B cell (primary cell): ENCODE data around the gene ANTKMT. TPM values are rescaled to one million over a fixed set of nuclear protein-coding genes. Genes with fewer than 3 reads are reported as not detected.

Experiments
- ATAC-seq: fragments of 200-7000 bp; cut with Tn5 transposase; one replicate; pipeline ENCODE4 v1.10.0; 2021; ENCODE audit warnings: low read depth, mild to moderate bottlenecking, moderate number of reproducible peaks, moderate library complexity
- CTCF ChIA-PET: fragments of 350-600 bp; sonication (Branson Sonifier 250); formaldehyde crosslinking; loops from one replicate; lab custom pipeline; 2021; ENCODE audit warnings: antibody characterized with exemption, inconsistent platforms; lab: Charles Lee
- POLR2A ChIA-PET: fragments of 350-600 bp; sonication (Branson Sonifier 250); formaldehyde crosslinking; loops from one replicate; lab custom pipeline; 2021; ENCODE audit warnings: antibody characterized with exemption; lab: Charles Lee
- DNase-seq: peaks from one replicate; pipeline ENCODE4 v3.0.0; 2013
- H2AFZ ChIP-seq: 2 replicates; pipeline ENCODE4 v1.6.1; 2012; ENCODE audit warnings: mild to moderate bottlenecking, low read depth, low read length; ENCODE audit not compliant: insufficient read depth, poor library complexity, severe bottlenecking
- H3K27ac ChIP-seq, 2 donors: 1 replicate in 1 of 2; 2 replicates in 1 of 2; pipeline ENCODE4 v1.5.1; 2012 to 2013; ENCODE audit warnings: low read length in 2 of 2, mild to moderate bottlenecking in 2 of 2, moderate library complexity in 1 of 2
- H3K27me3 ChIP-seq, 4 experiments: fragments of 200-600 bp in 1 of 4; sonication (generic) in 1 of 4; replicated peaks in 1 of 4; 1 replicate in 2 of 4; 2 replicates in 2 of 4; pipeline versions ENCODE4 v1.6.1 to v1.7.0; 2013 to 2016; ENCODE audit warnings: low read length in 3 of 4, mild to moderate bottlenecking in 2 of 4, mixed read lengths in 1 of 4, moderate library complexity in 1 of 4; ENCODE audit not compliant: insufficient read depth in 4 of 4, control insufficient read depth in 3 of 4; ENCODE audit errors: control extremely low read depth in 1 of 4
- H3K36me3 ChIP-seq, 2 experiments: replicated peaks in 1 of 2; 1 replicate in 1 of 2; 2 replicates in 1 of 2; pipeline versions ENCODE4 v1.6.1 to v1.7.1; 2013; ENCODE audit warnings: low read length in 1 of 2; ENCODE audit not compliant: insufficient read depth in 2 of 2, control insufficient read depth in 1 of 2; ENCODE audit errors: control extremely low read depth in 1 of 2, extremely low read depth in 1 of 2
- H3K4me1 ChIP-seq, 2 donors: fragments of 200-600 bp in 1 of 2; sonication (generic) in 1 of 2; 1 replicate in 1 of 2; 2 replicates in 1 of 2; pipeline versions ENCODE4 v1.5.1 to v1.6.1; 2013 to 2017; ENCODE audit warnings: low read length in 2 of 2; ENCODE audit not compliant: control insufficient read depth in 2 of 2, insufficient read depth in 2 of 2
- H3K4me2 ChIP-seq: replicated peaks from 2 replicates; pipeline ENCODE3; 2012; ENCODE audit warnings: mild to moderate bottlenecking, low read depth, low read length; ENCODE audit not compliant: poor library complexity, severe bottlenecking
- H3K4me3 ChIP-seq, 5 experiments: fragments of 200-600 bp in 1 of 5; sonication (generic) in 1 of 5; 1 replicate in 3 of 5; 2 replicates in 2 of 5; pipeline versions ENCODE4 v1.5.1 to v1.7.0; 2011 to 2016; ENCODE audit warnings: low read length in 4 of 5, mild to moderate bottlenecking in 4 of 5, low read depth in 2 of 5, control low read depth in 1 of 5, moderate library complexity in 1 of 5; ENCODE audit not compliant: insufficient read depth in 1 of 5; ENCODE audit errors: control extremely low read depth in 1 of 5, extremely low read depth in 1 of 5
- H3K79me2 ChIP-seq: fragments of 200-600 bp; sonication (generic); one replicate; pipeline ENCODE4 v1.6.0; 2016; ENCODE audit warnings: low read length; ENCODE audit not compliant: control insufficient read depth, insufficient read depth
- H3K9ac ChIP-seq: fragments of 200-600 bp; sonication (generic); 2 replicates; pipeline ENCODE4 v1.6.1; 2017; ENCODE audit warnings: mild to moderate bottlenecking, low read length, moderate library complexity
- H3K9me3 ChIP-seq, 3 donors: one replicate each; pipeline versions ENCODE4 v1.6.1 to v1.7.1; 2013; ENCODE audit warnings: low read length in 2 of 3; ENCODE audit not compliant: control insufficient read depth in 2 of 3, insufficient read depth in 1 of 3; ENCODE audit errors: control extremely low read depth in 1 of 3
- H4K20me1 ChIP-seq: 2 replicates; pipeline ENCODE4 v1.6.0; 2012; ENCODE audit warnings: mild to moderate bottlenecking, low read length; ENCODE audit not compliant: insufficient read depth, control insufficient read depth, poor library complexity, severe bottlenecking
- H3K27ac Mint-ChIP-seq: one replicate; pipeline ENCODE4 v1.8.0; 2021; ENCODE audit warnings: mixed read lengths
- H3K27me3 Mint-ChIP-seq: one replicate; pipeline ENCODE4 v1.8.0; 2021; ENCODE audit warnings: mixed read lengths
- H3K4me1 Mint-ChIP-seq: one replicate; pipeline ENCODE4 v1.8.0; 2021; ENCODE audit warnings: mixed read lengths
- H3K4me3 Mint-ChIP-seq: one replicate; pipeline ENCODE4 v1.8.0; 2021; ENCODE audit warnings: mixed read lengths
- H3K9me3 Mint-ChIP-seq: one replicate; pipeline ENCODE4 v1.8.0; 2022; ENCODE audit warnings: mixed read lengths; ENCODE audit not compliant: insufficient read depth
- CTCF ChIP-seq: fragments of 200-600 bp; IDR thresholded peaks from one replicate; pipeline ENCODE4 v1.8.0; 2022; ENCODE audit warnings: antibody characterized with exemption, mild to moderate bottlenecking
- EZH2 ChIP-seq: IDR thresholded peaks from 2 replicates; pipeline ENCODE4 v1.6.1; 2012; ENCODE audit warnings: borderline replicate concordance, low read depth, mild to moderate bottlenecking, moderate library complexity, low read length; ENCODE audit not compliant: insufficient read depth, poor library complexity, severe bottlenecking
- WGBS: methylation state at CpG from one replicate; pipeline ENCODE4 v1.1.5; 2013; ENCODE audit warnings: missing lambda C conversion rate; ENCODE audit not compliant: insufficient coverage; 5-methylcytosine and 5-hydroxymethylcytosine counted together
- intact Hi-C: fragments of 100-400 bp; cut with micrococcal nuclease; formaldehyde crosslinking; loops from one replicate; pipeline ENCODE4 v1.10.0; 2022
- polyA plus RNA-seq: library from polyadenylated mRNA; depleted of rRNA; stranded (reverse); fragments of >200 nt; gene quantifications from 2 replicates; pipeline ENCODE4 v1.2.3, GENCODE V29; 2012
- total RNA-seq, 2 donors: library from RNA; stranded (reverse); fragments of 120-200 nt in 1 of 2; gene quantifications; 1 replicate in 1 of 2; 2 replicates in 1 of 2; pipeline versions ENCODE4 v1.2.3 to v1.2.4, GENCODE V29; 2013 to 2022

ANTKMT gene
- total and polyA plus RNA-seq, 2 donors (not counting 1 experiment from before 2014, with no cell fraction given), result 41.0 to 54.1 TPM

- no peak overlapping the region for H3K27ac ChIP-seq
- no peak overlapping the region for H3K4me3 ChIP-seq
- POLR2A ChIA-PET, result no interaction called here
- Mint-ChIP-seq H3K9me3 (no peaks in the 10 kb centered on the region), H3K4me1 (peaks cover 19% of the 10 kb centered on the region), H3K4me3 (no peak overlapping the region), H3K27me3 (peaks cover 6% of the 10 kb centered on the region), H3K27ac (no peak overlapping the region)
- peaks cover 15 to 27% of the 10 kb centered on the region in 2 donors for H3K4me1 ChIP-seq
- CTCF ChIA-PET, result interaction anchor here (1.2 kb wide), 1 partner anchor 11 kb away, joined by 3 read pairs; no protein-coding TSS in a partner anchor
- peaks cover 0 to 25% (median 11%) of the 10 kb centered on the region in 4 experiments for H3K27me3 ChIP-seq
- H3K36me3 ChIP-seq, result peaks cover 0 to 31% of the 10 kb centered on the region in 2 experiments
- no peak for DNase-seq
- WGBS, result 97% methylated on average over 21 of the region's 21 CpGs
- H3K9me3 ChIP-seq, result peaks cover 0 to 7% (median 0%) of the 10 kb centered on the region in 3 donors
- H2AFZ ChIP-seq, result no peak overlapping the region
- no peak for ATAC-seq
- peaks cover 5% of the 10 kb centered on the region for H3K79me2 ChIP-seq
- H3K9ac ChIP-seq, result no peak overlapping the region
- intact Hi-C loops, result no loop called here
- no peak overlapping the region for H3K4me2 ChIP-seq
- no peak for TF ChIP-seq EZH2
- no peak for TF ChIP-seq CTCF
- peaks cover 31% of the 10 kb centered on the region for H4K20me1 ChIP-seq
Measured at GRCh38 chr16:672851-673250, 48.1 kb upstream of the ANTKMT start.

GRCh38 chr16:673399-673991 lies 47.5 kb upstream of the ANTKMT start:
- intact Hi-C loops, result no loop called here
- Histone ChIP-seq H3K79me2 (peaks cover 3% of the 10 kb centered on the region), H4K20me1 (peaks cover 30% of the 10 kb centered on the region), H2AFZ (no peak overlapping the region), H3K36me3 (peaks cover 0 to 31% of the 10 kb centered on the region in 2 experiments), H3K27ac (no peak overlapping the region), H3K4me2 (no peak overlapping the region), H3K9ac (no peak overlapping the region), H3K4me1 (peaks cover 14 to 31% of the 10 kb centered on the region in 2 donors), H3K4me3 (no peak overlapping the region), H3K27me3 (peaks cover 0 to 25% (median 11%) of the 10 kb centered on the region in 4 experiments), H3K9me3 (peaks cover 0 to 7% (median 0%) of the 10 kb centered on the region in 3 donors)
- ATAC-seq (no peak), DNase-seq (no peak)
- peaks cover 6% of the 10 kb centered on the region for H3K27me3 Mint-ChIP-seq
- no peak overlapping the region for H3K27ac Mint-ChIP-seq
- POLR2A ChIA-PET, result no interaction called here
- 95% methylated on average over 17 of the region's 18 CpGs for WGBS
- TF ChIP-seq CTCF (no peak), EZH2 (no peak)
- H3K4me3 Mint-ChIP-seq, result no peak overlapping the region
- H3K9me3 Mint-ChIP-seq, result no peaks in the 10 kb centered on the region
- H3K4me1 Mint-ChIP-seq, result peaks cover 19% of the 10 kb centered on the region
- CTCF ChIA-PET, result interaction anchor here (1.2 kb wide), 1 partner anchor 12 kb away, joined by 3 read pairs; no protein-coding TSS in a partner anchor
